ENCODE results near the gene ADSL.

GRCh38 chr22:40414311-40414710, 68.0 kb downstream of the ADSL start:
- TF ChIP-seq CTCF (conservative IDR thresholded peaks at IDR 0.05; ENCODE audit: low read depth, low read length) (no peak), EZH2 (IDR thresholded peaks at IDR 0.05; ENCODE audit: low read length, unreplicated experiment) (no peak)
